Right lobe of liver (tissue), 4 donors: ENCODE results near the gene CDKN2D.

Experiments used
- POLR2A ChIP-seq: fragments of 450-650 bp; IDR thresholded peaks from one replicate; pipeline ENCODE4 v1.6.1; 2017; ENCODE audit warnings: antibody characterized with exemption, mild to moderate bottlenecking
- TF ChIP-seq, protein P1 (sequence below), 4 donors: fragments of 200-600 bp in 3 of 4; fragments of 450-650 bp in 1 of 4; IDR thresholded peaks; one replicate each; pipeline versions ENCODE4 v1.5.1 to v1.8.0; 2016 to 2022; ENCODE audit warnings: antibody characterized with exemption in 4 of 4, mild to moderate bottlenecking in 2 of 4
- donor health status: DM: no; HTN: no; CAD: no.
- donor health status: DM: no; HTN: no; CAD: no.
- donor health status: DM: no; HTN: yes; CAD: no.

DNA sequence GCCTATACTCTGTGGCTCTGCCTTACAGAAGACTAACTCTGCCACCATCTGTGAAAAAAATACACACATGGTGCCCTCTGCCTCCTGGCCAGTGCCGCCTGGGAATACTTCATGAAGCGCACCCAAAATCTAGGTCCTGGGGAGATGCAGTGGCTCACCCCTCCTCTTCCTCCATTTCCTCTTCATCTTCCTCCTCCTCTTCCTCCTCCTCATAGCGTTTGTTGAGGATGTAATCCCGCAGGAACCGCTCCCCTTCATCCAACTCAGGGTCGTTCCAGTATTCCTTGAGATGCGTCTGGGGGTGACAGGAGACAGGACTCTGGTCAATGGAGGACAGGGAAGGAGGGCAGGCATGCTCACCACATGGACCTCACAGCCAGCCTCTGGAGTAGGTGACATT, 8.6 kb downstream of the CDKN2D start:
- TF ChIP-seq, protein P1, sequence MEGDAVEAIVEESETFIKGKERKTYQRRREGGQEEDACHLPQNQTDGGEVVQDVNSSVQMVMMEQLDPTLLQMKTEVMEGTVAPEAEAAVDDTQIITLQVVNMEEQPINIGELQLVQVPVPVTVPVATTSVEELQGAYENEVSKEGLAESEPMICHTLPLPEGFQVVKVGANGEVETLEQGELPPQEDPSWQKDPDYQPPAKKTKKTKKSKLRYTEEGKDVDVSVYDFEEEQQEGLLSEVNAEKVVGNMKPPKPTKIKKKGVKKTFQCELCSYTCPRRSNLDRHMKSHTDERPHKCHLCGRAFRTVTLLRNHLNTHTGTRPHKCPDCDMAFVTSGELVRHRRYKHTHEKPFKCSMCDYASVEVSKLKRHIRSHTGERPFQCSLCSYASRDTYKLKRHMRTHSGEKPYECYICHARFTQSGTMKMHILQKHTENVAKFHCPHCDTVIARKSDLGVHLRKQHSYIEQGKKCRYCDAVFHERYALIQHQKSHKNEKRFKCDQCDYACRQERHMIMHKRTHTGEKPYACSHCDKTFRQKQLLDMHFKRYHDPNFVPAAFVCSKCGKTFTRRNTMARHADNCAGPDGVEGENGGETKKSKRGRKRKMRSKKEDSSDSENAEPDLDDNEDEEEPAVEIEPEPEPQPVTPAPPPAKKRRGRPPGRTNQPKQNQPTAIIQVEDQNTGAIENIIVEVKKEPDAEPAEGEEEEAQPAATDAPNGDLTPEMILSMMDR (IDR thresholded peaks at IDR 0.05) = no peak
- no peak for TF ChIP-seq POLR2A
